Measurements from ENCODE around the gene GRM1.

GRM1 gene

DNA sequence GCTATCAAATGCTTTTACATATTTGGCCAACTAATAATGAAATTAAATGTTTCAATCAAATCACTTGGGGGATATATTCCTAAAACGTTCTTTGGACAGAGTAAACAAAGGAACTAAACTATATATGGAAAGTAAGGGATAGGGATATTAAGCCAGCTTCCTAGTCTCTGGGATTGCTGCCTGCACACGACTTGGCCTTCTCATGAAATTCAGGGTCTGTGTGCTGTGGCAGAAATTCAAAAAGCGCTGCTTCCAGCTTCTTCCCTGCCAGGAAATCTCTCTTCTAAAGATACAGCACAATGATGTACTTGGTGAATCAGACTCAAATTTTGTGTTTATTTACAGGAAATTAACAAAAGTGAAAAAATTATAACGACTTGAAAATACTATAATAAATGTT is 308.5 kb downstream of the GRM1 start:
- no peak for DNase-seq (ENCODE audit: low read depth)
- TF ChIP-seq, protein P1, sequence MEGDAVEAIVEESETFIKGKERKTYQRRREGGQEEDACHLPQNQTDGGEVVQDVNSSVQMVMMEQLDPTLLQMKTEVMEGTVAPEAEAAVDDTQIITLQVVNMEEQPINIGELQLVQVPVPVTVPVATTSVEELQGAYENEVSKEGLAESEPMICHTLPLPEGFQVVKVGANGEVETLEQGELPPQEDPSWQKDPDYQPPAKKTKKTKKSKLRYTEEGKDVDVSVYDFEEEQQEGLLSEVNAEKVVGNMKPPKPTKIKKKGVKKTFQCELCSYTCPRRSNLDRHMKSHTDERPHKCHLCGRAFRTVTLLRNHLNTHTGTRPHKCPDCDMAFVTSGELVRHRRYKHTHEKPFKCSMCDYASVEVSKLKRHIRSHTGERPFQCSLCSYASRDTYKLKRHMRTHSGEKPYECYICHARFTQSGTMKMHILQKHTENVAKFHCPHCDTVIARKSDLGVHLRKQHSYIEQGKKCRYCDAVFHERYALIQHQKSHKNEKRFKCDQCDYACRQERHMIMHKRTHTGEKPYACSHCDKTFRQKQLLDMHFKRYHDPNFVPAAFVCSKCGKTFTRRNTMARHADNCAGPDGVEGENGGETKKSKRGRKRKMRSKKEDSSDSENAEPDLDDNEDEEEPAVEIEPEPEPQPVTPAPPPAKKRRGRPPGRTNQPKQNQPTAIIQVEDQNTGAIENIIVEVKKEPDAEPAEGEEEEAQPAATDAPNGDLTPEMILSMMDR (IDR thresholded peaks at IDR 0.05; ENCODE audit: control insufficient read depth, insufficient read depth, low read depth, low read length, missing control alignments): no peak
- no peak overlapping the region for H3K4me3 ChIP-seq (ENCODE audit: control insufficient read depth, low read depth, low read length)

DNA sequence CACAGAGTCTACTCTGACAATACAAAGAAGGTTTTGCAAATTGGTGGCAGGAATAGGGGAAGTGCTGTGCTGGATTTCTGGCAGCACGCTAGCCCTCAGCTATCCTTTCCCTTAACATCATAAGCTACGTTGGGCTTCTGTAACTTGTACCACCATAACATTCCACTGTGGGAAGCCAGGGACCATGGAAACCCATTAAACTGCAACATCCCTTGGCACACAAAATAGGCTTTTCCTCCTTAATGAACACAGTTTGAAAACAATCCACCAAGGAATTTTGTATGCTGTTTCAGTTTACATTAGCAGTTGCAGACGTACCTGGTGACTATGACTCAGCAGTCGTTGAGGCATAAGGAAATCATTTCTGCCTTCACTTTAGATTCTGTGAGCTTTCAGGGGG is 310.9 kb downstream of the GRM1 start:
- TF ChIP-seq, protein P1 (IDR thresholded peaks at IDR 0.05; ENCODE audit: control insufficient read depth, insufficient read depth, low read depth, low read length, missing control alignments): no peak
- no peak overlapping the region for H3K4me3 ChIP-seq (ENCODE audit: control insufficient read depth, low read depth, low read length)
- DNase-seq (ENCODE audit: low read depth): no peak

DNA sequence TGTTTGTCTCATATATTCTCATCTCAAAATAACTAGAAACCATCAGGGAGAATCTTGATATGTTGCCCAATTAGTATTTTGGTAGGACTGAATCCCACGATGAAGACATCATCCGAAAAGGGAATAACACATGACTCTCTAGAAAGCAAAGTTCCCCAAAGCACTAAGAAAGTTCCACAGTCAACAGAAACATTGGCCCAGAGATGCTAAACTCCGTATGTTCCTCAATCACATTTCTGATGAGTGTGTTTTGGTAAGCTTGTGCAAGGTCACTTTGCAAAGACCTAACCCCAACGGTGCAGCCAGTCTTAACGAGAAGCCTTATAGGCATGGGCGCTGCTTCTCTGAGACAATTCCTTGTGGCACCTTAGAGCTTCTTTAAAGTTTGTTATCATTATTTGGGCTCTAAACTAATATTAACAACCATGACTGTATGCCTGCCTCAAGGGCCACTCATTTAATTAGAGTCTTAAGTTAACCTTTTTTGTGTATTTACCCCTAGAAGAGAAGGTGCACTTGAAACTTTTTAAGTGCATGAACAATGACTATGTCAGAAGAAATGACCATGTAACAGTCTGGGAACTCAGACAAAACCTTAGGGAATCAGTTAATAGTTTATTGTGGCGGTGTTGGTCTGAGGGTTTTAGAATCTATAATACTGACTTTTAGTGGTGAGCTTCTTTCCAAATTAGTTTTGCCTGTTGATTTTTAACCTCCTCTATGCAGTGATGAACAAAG is 312.8 kb downstream of the GRM1 start:
- H3K4me3 ChIP-seq (ENCODE audit: control insufficient read depth, low read depth, low read length): no peak overlapping the region
- DNase-seq (ENCODE audit: low read depth): no peak
- TF ChIP-seq, protein P1 (IDR thresholded peaks at IDR 0.05; ENCODE audit: control insufficient read depth, insufficient read depth, low read depth, low read length, missing control alignments): no peak

- no peak for DNase-seq (ENCODE audit: low read depth)
- TF ChIP-seq, protein P1 (IDR thresholded peaks at IDR 0.05; ENCODE audit: control insufficient read depth, insufficient read depth, low read depth, low read length, missing control alignments): no peak
- H3K4me3 ChIP-seq (ENCODE audit: control insufficient read depth, low read depth, low read length): no peak overlapping the region
These were observed 316.7 kb downstream of the GRM1 start for GRCh38 chr6:146345598-146345997.

DNA sequence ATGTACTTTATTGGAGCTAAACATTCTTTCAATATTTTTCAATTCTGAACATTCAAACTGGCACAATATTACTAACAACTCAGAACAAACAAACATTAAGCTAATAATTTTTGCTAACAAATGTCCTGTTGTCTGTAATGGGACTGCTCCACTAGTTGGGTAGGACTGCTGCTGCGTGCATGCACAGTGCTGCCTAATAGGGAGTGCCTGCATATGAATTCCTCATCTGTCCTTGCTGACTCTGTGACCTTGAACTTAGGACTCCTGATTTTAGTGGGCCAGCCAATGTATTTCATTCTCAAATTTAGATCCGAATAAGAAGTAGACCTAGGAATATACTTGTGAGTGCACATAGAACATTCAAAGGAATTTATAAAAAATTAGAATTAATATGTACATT is 318.2 kb downstream of the GRM1 start:
- DNase-seq (ENCODE audit: low read depth): no peak
- TF ChIP-seq, protein P1 (IDR thresholded peaks at IDR 0.05; ENCODE audit: control insufficient read depth, insufficient read depth, low read depth, low read length, missing control alignments): no peak
- no peak overlapping the region for H3K4me3 ChIP-seq (ENCODE audit: control insufficient read depth, low read depth, low read length)

- no peak overlapping the region for H3K4me3 ChIP-seq (ENCODE audit: control insufficient read depth, low read depth, low read length)
- no peak for DNase-seq (ENCODE audit: low read depth)
- TF ChIP-seq, protein P1 (IDR thresholded peaks at IDR 0.05; ENCODE audit: control insufficient read depth, insufficient read depth, low read depth, low read length, missing control alignments): no peak
These were observed 318.8 kb downstream of the GRM1 start for GRCh38 chr6:146347690-146348089.
